Measurements from ENCODE around the gene BUB3. TPM values are rescaled to one million over a fixed set of nuclear protein-coding genes. Genes with fewer than 3 reads are reported as not detected.

BUB3 gene
- total and polyA plus RNA-seq, 2 of the 13 experiments (the other 11 are each of a cell fraction or from before 2014, with no cell fraction given), result 174 to 188 TPM

DNA sequence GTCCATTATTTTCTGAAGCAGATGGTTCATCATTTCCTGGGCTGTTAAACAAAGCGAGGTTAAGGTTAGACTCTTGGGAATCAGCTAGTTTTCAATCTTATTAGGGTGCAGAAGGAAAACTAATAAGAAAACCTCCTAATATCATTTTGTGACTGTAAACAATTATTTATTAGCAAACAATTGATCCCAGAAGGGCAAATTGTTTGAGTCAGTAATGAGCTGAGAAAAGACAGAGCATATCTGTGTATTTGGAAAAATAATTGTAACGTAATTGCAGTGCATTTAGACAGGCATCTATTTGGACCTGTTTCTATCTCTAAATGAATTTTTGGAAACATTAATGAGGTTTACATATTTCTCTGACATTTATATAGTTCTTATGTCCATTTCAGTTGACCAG lies 10.1 kb downstream of the BUB3 start:
- in situ Hi-C loops (cut with HindIII; ENCODE audit: extremely low pct_ligation_motif_present, low pct_unique_long_range_greater_than_20kb), result no loop called here

More for the DNA sequence above, 10.1 kb downstream of the BUB3 start:
- FAIRE-seq (no peak), ATAC-seq (no peak), DNase-seq (ENCODE audit: low spot score) (no peak)
- CTCF ChIA-PET (ENCODE audit: low intra/inter-chr PET ratio, low total read pairs), result no interaction called here
- Histone ChIP-seq H3K9me3 (ENCODE audit: low read length) (no peaks in the 10 kb centered on the region), H3K4me2 (ENCODE audit: low read depth, low read length) (no peak overlapping the region), H2AFZ (ENCODE audit: low read length) (no peak overlapping the region), H3K4me1 (ENCODE audit: insufficient read depth, low read length) (peaks cover 18% of the 10 kb centered on the region), H3K4me3 (replicated peaks in 1 of 3; ENCODE audit: insufficient read depth in 1 of 3, low read depth in 2 of 3, low read length in 3 of 3) (no peak overlapping the region), H3K9ac (ENCODE audit: insufficient read depth, low read depth, low read length) (no peak overlapping the region), H3K27me3 (ENCODE audit: control insufficient read depth in 1 of 2, insufficient read depth in 2 of 2, low read length in 2 of 2) (no peaks in the 10 kb centered on the region), H3K36me3 (replicated peaks in 1 of 2; ENCODE audit: control insufficient read depth in 1 of 2, insufficient read depth in 2 of 2, low read length in 2 of 2) (peaks cover 22 to 65% of the 10 kb centered on the region in 2 experiments), H3K79me2 (ENCODE audit: insufficient read depth, low read length) (peaks cover 17% of the 10 kb centered on the region), H3K27ac (ENCODE audit: extremely low read length, insufficient read depth, low read length) (no peak overlapping the region), H4K20me1 (ENCODE audit: insufficient read depth, low read length) (peaks cover 3% of the 10 kb centered on the region; the same call in 1 of the 2 replicates)
- BruUV-seq (replicated peaks), result no TSS peak
- WGBS (ENCODE audit: low lambda C conversion rate), result 96% methylated on average over 2 of the region's 2 CpGs
- POLR2A ChIA-PET, result no interaction called here
- no peak for TF ChIP-seq ZNF746 (CRISPR knock-in tag; IDR thresholded peaks at IDR 0.05)
- TF ChIP-seq, protein P1, sequence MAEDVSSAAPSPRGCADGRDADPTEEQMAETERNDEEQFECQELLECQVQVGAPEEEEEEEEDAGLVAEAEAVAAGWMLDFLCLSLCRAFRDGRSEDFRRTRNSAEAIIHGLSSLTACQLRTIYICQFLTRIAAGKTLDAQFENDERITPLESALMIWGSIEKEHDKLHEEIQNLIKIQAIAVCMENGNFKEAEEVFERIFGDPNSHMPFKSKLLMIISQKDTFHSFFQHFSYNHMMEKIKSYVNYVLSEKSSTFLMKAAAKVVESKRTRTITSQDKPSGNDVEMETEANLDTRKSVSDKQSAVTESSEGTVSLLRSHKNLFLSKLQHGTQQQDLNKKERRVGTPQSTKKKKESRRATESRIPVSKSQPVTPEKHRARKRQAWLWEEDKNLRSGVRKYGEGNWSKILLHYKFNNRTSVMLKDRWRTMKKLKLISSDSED (CRISPR knock-in tag; IDR thresholded peaks at IDR 0.05), result no peak
- TF ChIP-seq ZNF468 (CRISPR knock-in tag; IDR thresholded peaks at IDR 0.05), result no peak
- TF ChIP-seq RBFOX2 (IDR thresholded peaks at IDR 0.05; ENCODE audit: low read depth, low read length), result 0 out of 2 replicates have a peak, but pooled peaks have one; percentile 30
- no peak for TF ChIP-seq PAX8 (CRISPR knock-in tag; IDR thresholded peaks at IDR 0.05; ENCODE audit: borderline replicate concordance)
- TF ChIP-seq, protein P2, sequence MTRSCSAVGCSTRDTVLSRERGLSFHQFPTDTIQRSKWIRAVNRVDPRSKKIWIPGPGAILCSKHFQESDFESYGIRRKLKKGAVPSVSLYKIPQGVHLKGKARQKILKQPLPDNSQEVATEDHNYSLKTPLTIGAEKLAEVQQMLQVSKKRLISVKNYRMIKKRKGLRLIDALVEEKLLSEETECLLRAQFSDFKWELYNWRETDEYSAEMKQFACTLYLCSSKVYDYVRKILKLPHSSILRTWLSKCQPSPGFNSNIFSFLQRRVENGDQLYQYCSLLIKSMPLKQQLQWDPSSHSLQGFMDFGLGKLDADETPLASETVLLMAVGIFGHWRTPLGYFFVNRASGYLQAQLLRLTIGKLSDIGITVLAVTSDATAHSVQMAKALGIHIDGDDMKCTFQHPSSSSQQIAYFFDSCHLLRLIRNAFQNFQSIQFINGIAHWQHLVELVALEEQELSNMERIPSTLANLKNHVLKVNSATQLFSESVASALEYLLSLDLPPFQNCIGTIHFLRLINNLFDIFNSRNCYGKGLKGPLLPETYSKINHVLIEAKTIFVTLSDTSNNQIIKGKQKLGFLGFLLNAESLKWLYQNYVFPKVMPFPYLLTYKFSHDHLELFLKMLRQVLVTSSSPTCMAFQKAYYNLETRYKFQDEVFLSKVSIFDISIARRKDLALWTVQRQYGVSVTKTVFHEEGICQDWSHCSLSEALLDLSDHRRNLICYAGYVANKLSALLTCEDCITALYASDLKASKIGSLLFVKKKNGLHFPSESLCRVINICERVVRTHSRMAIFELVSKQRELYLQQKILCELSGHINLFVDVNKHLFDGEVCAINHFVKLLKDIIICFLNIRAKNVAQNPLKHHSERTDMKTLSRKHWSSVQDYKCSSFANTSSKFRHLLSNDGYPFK (CRISPR knock-in tag; IDR thresholded peaks at IDR 0.05; ENCODE audit: borderline replicate concordance), result no peak
- intact Hi-C loops (cut with micrococcal nuclease; ENCODE audit: unreplicated experiment), result no loop called here

Data from HepG2 (cell line).